ENCODE measurements around the gene C1orf94.

- TF ChIP-seq POLR2AphosphoS5 (IDR thresholded peaks at IDR 0.05; ENCODE audit: low read depth, low read length), result no peak
- no peak for TF ChIP-seq CTCF (IDR thresholded peaks at IDR 0.05)
These were observed 47.1 kb upstream of the C1orf94 start for GRCh38 chr1:34129630-34130029.
